ENCODE measurements around the gene SLC13A2. TPM values are rescaled to one million over a fixed set of nuclear protein-coding genes. Genes with fewer than 3 reads are reported as not detected.

SLC13A2 gene
- total RNA-seq, 1 donor from 2014 or later = not detected

- H3K27me3 Mint-ChIP-seq (ENCODE audit: low read depth, unreplicated experiment) = peaks cover 51% of the 10 kb centered on the region
- H3K9me3 Mint-ChIP-seq (ENCODE audit: unreplicated experiment) = peaks cover 2% of the 10 kb centered on the region
- H3K79me2 ChIP-seq (ENCODE audit: insufficient read depth, low read length) = no peaks in the 10 kb centered on the region
- H3K27me3 ChIP-seq (ENCODE audit: insufficient read depth, low read length) = peaks cover 40% of the 10 kb centered on the region
- no peak overlapping the region for H3K4me2 ChIP-seq (ENCODE audit: low read length)
- H3K4me1 ChIP-seq (ENCODE audit: insufficient read depth, low read length) = no peaks in the 10 kb centered on the region
- H3K36me3 ChIP-seq (ENCODE audit: insufficient read depth, low read length) = no peaks in the 10 kb centered on the region
- H4K20me1 ChIP-seq (ENCODE audit: insufficient read depth, low read length) = no peaks in the 10 kb centered on the region
- no peak overlapping the region for H3K4me3 Mint-ChIP-seq (ENCODE audit: unreplicated experiment)
- H3K9me3 ChIP-seq (ENCODE audit: insufficient read depth, low read depth, low read length) = no peaks in the 10 kb centered on the region
- peaks cover 3% of the 10 kb centered on the region for H3K36me3 Mint-ChIP-seq (ENCODE audit: low read depth, unreplicated experiment)
- no peak overlapping the region for H3K4me3 ChIP-seq (ENCODE audit: insufficient read depth, low read depth, low read length)
- no peak overlapping the region for H3K27ac ChIP-seq (ENCODE audit: low read depth, low read length)
- FAIRE-seq = no peak
- H3K9ac ChIP-seq (ENCODE audit: low read length) = no peak overlapping the region
- H3K27ac Mint-ChIP-seq (ENCODE audit: unreplicated experiment) = no peak overlapping the region
- no peak overlapping the region for H2AFZ ChIP-seq (ENCODE audit: low read depth, low read length)
- TF ChIP-seq CTCF (IDR thresholded peaks at IDR 0.05; ENCODE audit: insufficient read depth, low read depth, low read length) = no peak
- no peak for TF ChIP-seq EZH2 (IDR thresholded peaks at IDR 0.05; ENCODE audit: insufficient read depth, low read length)
- DNase-seq (ENCODE audit: low read depth) = no peak
- H3K4me1 Mint-ChIP-seq (ENCODE audit: low read depth, unreplicated experiment) = peaks cover 25% of the 10 kb centered on the region
These were observed 1.7 kb upstream of the SLC13A2 start for GRCh38 chr17:28471531-28472342.

GRCh38 chr17:28472871-28473497 lies 460 bp upstream of the SLC13A2 start:
- H3K27me3 Mint-ChIP-seq (ENCODE audit: low read depth, unreplicated experiment) = peaks cover 42% of the 10 kb centered on the region
- Histone ChIP-seq H3K4me3 (ENCODE audit: insufficient read depth, low read depth, low read length) (no peak overlapping the region), H3K9me3 (ENCODE audit: insufficient read depth, low read depth, low read length) (no peaks in the 10 kb centered on the region), H3K36me3 (ENCODE audit: insufficient read depth, low read length) (no peaks in the 10 kb centered on the region), H3K4me2 (ENCODE audit: low read length) (no peak overlapping the region), H3K9ac (ENCODE audit: low read length) (no peak overlapping the region), H4K20me1 (ENCODE audit: insufficient read depth, low read length) (no peaks in the 10 kb centered on the region), H3K27ac (ENCODE audit: low read depth, low read length) (no peak overlapping the region), H3K4me1 (ENCODE audit: insufficient read depth, low read length) (no peaks in the 10 kb centered on the region), H3K27me3 (ENCODE audit: insufficient read depth, low read length) (peaks cover 35% of the 10 kb centered on the region), H2AFZ (ENCODE audit: low read depth, low read length) (no peak overlapping the region), H3K79me2 (ENCODE audit: insufficient read depth, low read length) (no peaks in the 10 kb centered on the region)
- peaks cover 3% of the 10 kb centered on the region for H3K36me3 Mint-ChIP-seq (ENCODE audit: low read depth, unreplicated experiment)
- H3K4me1 Mint-ChIP-seq (ENCODE audit: low read depth, unreplicated experiment) = peaks cover 14% of the 10 kb centered on the region
- peaks cover 2% of the 10 kb centered on the region for H3K9me3 Mint-ChIP-seq (ENCODE audit: unreplicated experiment)
- TF ChIP-seq CTCF (IDR thresholded peaks at IDR 0.05; ENCODE audit: insufficient read depth, low read depth, low read length) (no peak), EZH2 (IDR thresholded peaks at IDR 0.05; ENCODE audit: insufficient read depth, low read length) (no peak)
- FAIRE-seq (no peak), DNase-seq (ENCODE audit: low read depth) (no peak)
- no peak overlapping the region for H3K27ac Mint-ChIP-seq (ENCODE audit: unreplicated experiment)
- no peak overlapping the region for H3K4me3 Mint-ChIP-seq (ENCODE audit: unreplicated experiment)

Measured in astrocyte (in vitro differentiated cells and primary cell).